Measurements from ENCODE around the gene TRRAP.

GRCh38 chr7:99030457-99030856 is 152.1 kb downstream of the TRRAP start:
- no peak for TF ChIP-seq POLR2AphosphoS5 (IDR thresholded peaks at IDR 0.05; ENCODE audit: low read depth)
- TF ChIP-seq CTCF (conservative IDR thresholded peaks at IDR 0.05; ENCODE audit: low read depth in 2 of 2) = no peak
- TF ChIP-seq EZH2phosphoT487 (IDR thresholded peaks at IDR 0.05; ENCODE audit: unreplicated experiment) = no peak
- no peak for TF ChIP-seq CREB1 (CRISPR knock-in tag; IDR thresholded peaks at IDR 0.05; ENCODE audit: low read depth)
- no peak for TF ChIP-seq JUNB (IDR thresholded peaks at IDR 0.05; ENCODE audit: unreplicated experiment)
- TF ChIP-seq EZH2 (IDR thresholded peaks at IDR 0.05; ENCODE audit: low read depth, unreplicated experiment) = no peak
- TF ChIP-seq REST (IDR thresholded peaks at IDR 0.05; ENCODE audit: unreplicated experiment) = no peak
- no peak for TF ChIP-seq STAT1 (IDR thresholded peaks at IDR 0.05; ENCODE audit: unreplicated experiment)
- TF ChIP-seq ETS1 (IDR thresholded peaks at IDR 0.05) = no peak

Data from GM23338 (cell line).